ENCODE measurements around the gene SUPT20HL2.

GRCh38 chrX:24317567-24317966 is 3.7 kb upstream of the SUPT20HL2 start:
- TF ChIP-seq CTCF (conservative IDR thresholded peaks at IDR 0.05 in 1 of 2, IDR thresholded peaks at IDR 0.05 in 1 of 2; ENCODE audit: extremely low read depth in 1 of 2, insufficient read depth in 1 of 2, low read depth in 1 of 2, low read length in 2 of 2) (no peak), EZH2 (IDR thresholded peaks at IDR 0.05; ENCODE audit: borderline replicate concordance, low read length) (no peak)
